Activated CD4-positive, alpha-beta T cell treated with anti-CD3 and anti-CD28 coated beads, Interleukin-2, Interleukin-6, amounts not matched to agents 100 ng/mL and 50 ng/mL, durations not matched to agents 16 hours and 8 hours (primary cell): ENCODE data around the gene RPN2.

Experiments
- DNase-seq: peaks from one replicate; pipeline ENCODE4 v3.0.0-alpha.2; 2020

RPN2 gene

GRCh38 chr20:37188787-37189186 is 9.7 kb downstream of the RPN2 start:
- no peak for DNase-seq

- DNase-seq, result no peak
Observed at GRCh38 chr20:37189416-37190016, 10.4 kb downstream of the RPN2 start.

GRCh38 chr20:37190354-37191112 is 11.4 kb downstream of the RPN2 start:
- DNase-seq, result no peak

- peak; percentile 79 for DNase-seq
Observed at GRCh38 chr20:37192137-37192854, 13.2 kb downstream of the RPN2 start.

GRCh38 chr20:37193226-37193625 is 14.1 kb downstream of the RPN2 start:
- no peak for DNase-seq

GRCh38 chr20:37193821-37194220 is 14.7 kb downstream of the RPN2 start:
- no peak for DNase-seq

- peak; percentile 26 for DNase-seq
Observed at GRCh38 chr20:37194621-37195417, 15.7 kb downstream of the RPN2 start.

- DNase-seq, result no peak
Observed at GRCh38 chr20:37198932-37199660, 20.0 kb downstream of the RPN2 start.

GRCh38 chr20:37200376-37200775 is 21.2 kb downstream of the RPN2 start:
- no peak for DNase-seq

GRCh38 chr20:37200926-37201826 is 22.0 kb downstream of the RPN2 start:
- no peak for DNase-seq

GRCh38 chr20:37201827-37202162 is 22.7 kb downstream of the RPN2 start:
- DNase-seq, result no peak

GRCh38 chr20:37202267-37202943 is 23.3 kb downstream of the RPN2 start:
- DNase-seq, result peak; percentile 24

- no peak for DNase-seq
Observed at GRCh38 chr20:37204056-37204455, 24.9 kb downstream of the RPN2 start.

GRCh38 chr20:37205130-37205529 is 26.0 kb downstream of the RPN2 start:
- DNase-seq, result no peak

- no peak for DNase-seq
Observed at GRCh38 chr20:37205794-37206193, 26.7 kb downstream of the RPN2 start.

- DNase-seq, result no peak
Observed at GRCh38 chr20:37207171-37207570, 28.0 kb downstream of the RPN2 start.

GRCh38 chr20:37209193-37209592 is 30.1 kb downstream of the RPN2 start:
- no peak for DNase-seq

- DNase-seq, result no peak
Observed at GRCh38 chr20:37209661-37210314, 30.7 kb downstream of the RPN2 start.

- DNase-seq, result no peak
Observed at GRCh38 chr20:37218441-37218840, 39.3 kb downstream of the RPN2 start.

GRCh38 chr20:37218976-37219375 is 39.8 kb downstream of the RPN2 start:
- no peak for DNase-seq
